CMK (cell line): ENCODE measurements around the gene EFHC1.
"Not testable (repeated sequence)": the region's sequence is repeated elsewhere in the genome, so short reads cannot be mapped to it uniquely, and the experiment has no call there.

Experiments used
- DNase-seq: peaks from one replicate; pipeline ENCODE4 v3.0.0-alpha.2; 2010; ENCODE audit warnings: low read depth

Gene EFHC1

DNA sequence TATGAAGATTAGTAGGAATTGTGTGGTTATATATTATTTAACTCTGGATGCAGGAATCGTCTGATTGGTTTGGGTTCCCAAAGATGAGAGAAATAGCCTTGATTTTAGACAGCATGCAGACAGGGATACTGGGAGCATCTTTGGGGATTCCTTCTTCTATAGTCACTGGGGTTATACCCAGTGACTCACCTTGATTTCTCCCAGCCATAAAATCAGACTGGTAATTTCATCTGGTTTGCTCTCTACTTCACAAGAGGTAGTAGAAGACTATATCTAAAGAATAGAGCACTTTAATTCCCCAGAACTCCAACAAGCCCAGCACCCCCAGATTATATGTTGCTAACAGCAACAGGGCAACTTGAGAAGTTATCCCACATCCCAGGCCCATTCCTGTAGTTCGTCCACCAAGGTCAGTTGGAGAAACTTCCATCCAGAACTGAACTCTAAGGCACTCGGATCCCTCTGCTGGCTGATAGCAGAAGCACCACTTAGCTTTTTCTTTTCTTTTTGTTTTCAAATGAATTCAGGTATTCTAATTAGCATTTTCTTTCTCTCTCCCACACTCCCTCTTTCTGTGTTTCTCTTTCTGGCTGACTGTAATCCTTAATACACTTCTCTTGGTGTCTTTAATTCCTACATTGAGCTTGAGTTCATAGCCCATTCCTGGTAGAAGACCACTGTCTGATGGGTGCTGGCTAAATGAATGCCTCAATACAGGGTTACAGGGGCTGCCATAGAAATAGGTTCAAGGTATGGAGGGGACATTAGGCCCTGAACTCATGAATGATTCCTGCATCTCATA, 20.4 kb upstream of the EFHC1 start:
- DNase-seq, result no peak

DNA sequence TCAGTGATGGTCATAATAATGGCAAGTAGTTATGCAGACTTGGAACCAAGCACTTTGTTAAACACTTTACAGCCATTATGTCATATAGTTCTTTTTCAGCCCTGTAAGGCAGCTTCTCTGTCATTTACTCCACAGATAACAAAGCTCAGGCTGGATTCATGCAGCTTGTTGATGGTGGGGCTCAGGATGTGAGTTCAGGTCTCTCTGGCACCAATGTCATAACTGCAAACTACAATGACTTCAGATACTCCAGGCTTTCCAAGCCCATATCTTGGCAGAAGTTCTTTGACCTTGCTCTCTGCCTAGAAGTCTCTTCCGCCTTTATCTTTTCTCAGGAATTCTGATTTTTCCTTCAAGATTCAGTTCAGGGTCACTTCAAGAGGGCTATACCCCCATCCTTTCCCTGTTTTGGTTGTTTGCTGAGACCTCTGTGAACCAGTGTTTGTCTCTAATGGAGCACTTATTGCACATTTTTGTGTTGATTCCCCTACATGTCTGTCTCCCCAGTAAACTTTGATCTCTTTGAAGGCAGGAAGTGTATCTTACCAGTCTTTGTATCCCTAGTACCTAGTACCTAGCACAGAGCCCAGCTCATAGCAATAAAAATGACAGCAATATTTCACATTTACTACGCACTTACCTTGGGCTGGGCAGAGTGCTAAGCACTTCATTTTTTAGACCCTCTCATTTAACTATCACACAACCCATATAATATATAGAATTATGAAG, 19.7 kb upstream of the EFHC1 start:
- no peak for DNase-seq

GRCh38 chr6:52403086-52403485, 17.1 kb upstream of the EFHC1 start:
- no peak for DNase-seq

- DNase-seq, result no peak
Measured at GRCh38 chr6:52403627-52404026, 16.5 kb upstream of the EFHC1 start.

GRCh38 chr6:52405243-52405642, 14.9 kb upstream of the EFHC1 start:
- DNase-seq, result no peak

DNA sequence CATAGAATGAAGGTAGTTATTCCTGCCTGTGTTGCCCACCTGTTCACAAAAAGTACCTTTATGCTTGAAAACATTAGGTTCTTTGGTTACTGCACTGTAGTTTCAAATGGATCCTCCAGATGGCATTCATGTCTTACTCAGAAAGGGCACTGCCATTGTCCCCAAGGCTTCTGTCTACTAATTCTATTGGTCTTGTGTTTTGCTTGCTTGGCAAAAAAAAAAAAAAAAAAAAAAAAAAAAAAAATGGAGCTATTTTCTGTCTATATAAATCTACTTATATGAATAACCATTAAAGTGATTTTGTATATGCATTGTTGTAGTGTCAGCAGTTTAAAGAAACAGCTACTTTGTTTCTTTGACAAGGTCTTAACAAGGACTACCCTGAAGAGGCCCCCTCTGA, 12.7 kb upstream of the EFHC1 start:
- no peak for DNase-seq

DNA sequence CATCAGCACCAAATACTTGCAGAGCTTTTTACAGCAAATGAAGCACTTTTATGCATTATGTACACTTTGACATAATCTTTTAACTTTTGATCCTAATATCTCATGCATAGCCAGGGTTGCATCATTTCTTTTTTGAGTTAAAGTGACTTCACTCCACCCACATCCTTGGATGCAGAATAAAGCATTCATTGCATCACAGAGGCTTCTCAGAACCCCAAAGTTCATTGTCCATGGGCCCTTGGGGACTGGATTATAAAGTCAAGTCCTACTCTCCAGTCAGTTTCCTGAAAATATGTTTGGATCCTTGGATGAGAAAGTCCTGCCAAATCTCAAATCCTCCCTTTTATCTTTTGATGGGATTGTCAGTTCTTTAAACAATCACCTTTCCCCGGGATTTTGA, 10.6 kb upstream of the EFHC1 start:
- DNase-seq, result no peak

DNA sequence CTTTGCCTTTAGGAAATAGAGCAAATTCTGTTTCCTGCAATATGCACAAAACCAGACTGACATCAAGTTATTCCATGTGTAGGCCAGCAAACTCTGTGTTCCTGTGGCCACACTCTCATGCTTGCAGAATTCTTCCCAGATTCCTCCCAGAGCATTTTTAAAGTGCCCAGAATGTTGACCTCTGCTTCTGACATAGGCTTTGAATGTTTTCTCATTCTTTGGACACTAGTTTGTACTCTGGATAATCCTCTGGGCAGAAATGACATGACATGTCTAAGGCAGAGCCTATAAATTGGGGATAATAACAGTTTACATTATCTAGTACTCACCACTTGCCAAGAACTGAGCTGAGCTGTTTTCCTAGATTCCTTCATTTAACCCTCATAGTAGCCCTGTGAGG, 9.2 kb upstream of the EFHC1 start:
- no peak for DNase-seq

DNA sequence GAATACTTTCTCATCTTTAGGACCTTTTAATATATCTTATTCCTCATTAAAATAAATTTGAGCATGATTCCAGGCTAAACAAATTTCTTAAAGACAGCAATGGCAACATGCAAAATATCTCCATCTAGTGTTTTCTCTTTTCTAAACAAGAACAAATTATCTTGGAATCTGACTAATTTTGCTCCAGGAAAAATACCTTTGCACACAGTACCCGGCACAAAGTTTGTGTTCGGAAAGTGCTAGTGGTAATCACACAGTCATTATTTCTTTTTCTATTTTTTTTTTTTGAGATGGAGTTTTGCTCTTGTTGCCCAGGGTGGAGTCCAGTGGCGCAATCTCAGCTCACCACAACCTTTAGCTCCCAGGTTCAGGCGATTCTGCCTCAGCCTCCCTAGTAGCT, 8.2 kb upstream of the EFHC1 start:
- DNase-seq, result no peak

GRCh38 chr6:52415333-52415732, 4.8 kb upstream of the EFHC1 start:
- no peak for DNase-seq

DNA sequence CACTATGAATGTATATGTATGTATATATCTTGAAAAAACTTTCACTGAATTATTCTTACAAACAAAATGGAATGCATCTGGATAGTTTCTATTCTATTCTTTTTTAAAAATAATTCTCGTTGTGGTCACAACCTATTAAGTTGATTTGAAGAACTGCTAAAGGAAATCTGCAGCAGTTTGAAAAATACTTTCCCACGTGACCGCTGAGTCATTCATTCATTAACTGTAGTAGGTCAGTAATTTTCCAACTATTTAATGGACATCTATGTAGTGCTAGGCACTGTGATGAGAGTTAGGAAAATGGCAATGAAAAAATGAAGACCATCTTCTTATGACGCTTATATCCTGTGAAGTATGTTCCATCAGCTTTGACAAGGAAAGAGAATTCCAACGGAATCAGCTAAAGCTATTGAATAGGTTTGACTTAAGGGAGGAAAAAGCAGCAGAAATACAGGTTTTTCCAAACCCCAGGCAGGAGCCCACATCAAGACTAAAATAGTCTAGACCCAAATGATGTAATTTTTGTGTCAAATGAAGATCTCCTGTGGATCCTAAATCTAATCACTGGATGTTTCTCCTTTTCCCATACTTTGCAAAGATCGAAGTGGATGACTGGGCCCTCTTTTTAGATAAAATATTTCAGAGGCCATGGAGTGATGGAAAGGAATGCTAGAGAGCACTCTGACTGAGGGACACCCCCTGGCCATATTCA, 4.1 kb upstream of the EFHC1 start:
- DNase-seq, result no peak

GRCh38 chr6:52416629-52417151, 3.5 kb upstream of the EFHC1 start:
- DNase-seq, result no peak

DNA sequence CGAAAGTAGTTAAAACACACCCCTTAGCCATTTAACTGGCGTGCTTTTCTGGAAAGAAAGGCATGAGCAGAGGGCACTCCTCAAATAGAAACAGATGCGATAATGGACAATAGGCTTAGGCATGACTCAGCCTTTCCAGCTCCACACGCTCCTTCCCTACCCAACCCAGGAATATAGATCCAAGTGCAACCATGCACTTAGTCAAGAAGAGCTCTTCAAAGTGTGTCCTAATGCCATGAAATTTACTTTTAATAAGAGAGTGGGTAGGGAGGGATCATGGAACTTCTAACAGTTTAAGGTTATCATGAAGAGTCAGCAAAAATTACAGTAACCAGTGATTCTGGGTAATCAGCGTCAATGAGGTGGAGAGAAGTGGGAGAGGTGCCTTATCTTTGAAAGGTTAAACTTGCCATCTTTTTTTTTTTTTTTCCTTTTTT, 2.4 kb upstream of the EFHC1 start:
- no peak for DNase-seq

GRCh38 chr6:52418606-52419005, 1.5 kb upstream of the EFHC1 start:
- no peak for DNase-seq

GRCh38 chr6:52420668-52421358, 671 bp downstream of the EFHC1 start:
- no peak for DNase-seq

GRCh38 chr6:52422156-52422555, 2.0 kb downstream of the EFHC1 start:
- no peak for DNase-seq

GRCh38 chr6:52423448-52423847, 3.3 kb downstream of the EFHC1 start:
- no peak for DNase-seq

DNA sequence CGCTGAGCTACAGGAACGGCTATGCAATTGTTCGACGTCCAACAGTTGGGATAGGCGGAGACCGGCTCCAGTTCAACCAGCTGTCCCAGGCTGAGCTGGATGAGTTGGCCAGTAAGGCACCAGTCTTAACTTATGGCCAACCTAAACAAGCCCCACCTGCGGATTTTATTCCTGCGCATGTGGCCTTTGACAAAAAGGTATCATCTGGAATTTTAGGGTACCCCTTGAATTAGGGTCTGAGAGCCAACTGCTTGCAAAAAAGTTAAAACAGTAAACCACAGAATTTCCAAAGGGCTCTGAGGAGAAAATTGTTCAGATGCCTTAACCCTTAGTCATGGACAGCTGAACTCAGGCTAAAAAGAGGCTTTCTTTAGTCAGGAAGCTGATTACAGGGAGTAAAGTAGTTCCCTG, 3.8 kb downstream of the EFHC1 start:
- DNase-seq, result no peak

DNA sequence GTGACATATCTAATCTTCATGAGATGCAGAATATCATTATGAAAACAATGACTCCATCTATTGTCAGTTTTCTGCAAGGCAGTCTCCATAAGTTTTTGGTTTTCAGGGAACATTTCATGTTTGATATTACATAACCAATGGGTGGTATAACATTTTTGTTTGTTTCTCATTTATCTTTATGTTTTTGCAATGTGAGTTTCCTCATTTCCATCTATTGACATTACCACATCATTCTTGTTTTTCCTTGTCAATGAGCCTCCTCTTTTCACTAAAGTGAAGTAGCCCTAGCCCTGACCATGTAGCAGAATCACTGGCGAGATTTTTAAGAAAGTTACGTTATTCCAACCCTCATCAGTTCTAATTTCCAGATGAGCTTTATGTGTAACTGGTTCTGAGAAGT, 4.4 kb downstream of the EFHC1 start:
- no peak for DNase-seq

GRCh38 chr6:52426667-52427066, 6.5 kb downstream of the EFHC1 start:
- no peak for DNase-seq

DNA sequence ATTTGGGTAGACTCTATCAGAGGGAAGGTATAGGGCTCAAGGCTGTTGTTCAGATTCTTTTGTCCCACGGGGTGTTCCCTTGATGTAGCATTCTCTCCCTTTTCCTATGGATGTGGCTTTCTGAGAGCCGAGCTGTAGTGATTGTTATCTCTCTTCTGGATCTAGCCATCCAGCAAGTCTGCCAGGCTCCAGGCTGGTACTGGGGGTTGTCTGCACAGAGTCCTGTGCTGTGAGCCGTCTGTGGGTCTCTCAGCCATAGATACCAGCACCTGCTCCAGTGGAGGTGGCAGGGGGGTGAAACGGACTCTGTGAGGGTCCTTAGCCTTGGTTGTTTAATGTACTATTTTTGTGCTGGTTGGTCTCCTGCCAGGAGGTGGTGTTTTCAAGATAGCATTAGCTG, 13.2 kb downstream of the EFHC1 start:
- not testable (repeated sequence) for DNase-seq

- DNase-seq, result no peak
Measured at GRCh38 chr6:52435345-52435744, 15.2 kb downstream of the EFHC1 start.
